H9 (cell line): ENCODE results near the gene CIAO1. TPM values are rescaled to one million over a fixed set of nuclear protein-coding genes. Genes with fewer than 3 reads are reported as not detected.

Source experiments
- DNase-seq: peaks from one replicate; pipeline ENCODE4 v3.0.0-alpha.2; 2017
- H2AFZ ChIP-seq: one replicate; pipeline ENCODE4 v1.6.1; 2013; ENCODE audit warnings: mild to moderate bottlenecking, low read length, control low read depth, moderate library complexity
- H2AK5ac ChIP-seq: 2 replicates; pipeline ENCODE4 v1.6.1; 2013; ENCODE audit warnings: low read length, control low read depth, mixed read lengths; ENCODE audit not compliant: insufficient read length
- H2BK120ac ChIP-seq: one replicate; pipeline ENCODE4 v1.6.1; 2013; ENCODE audit warnings: low read depth, mild to moderate bottlenecking, low read length, control low read depth, inconsistent platforms; ENCODE audit not compliant: poor library complexity, severe bottlenecking
- H2BK12ac ChIP-seq: 2 replicates; pipeline ENCODE4 v1.6.1; 2013; ENCODE audit warnings: low read length, control low read depth, mixed read lengths, low read depth; ENCODE audit not compliant: insufficient read length
- H2BK15ac ChIP-seq: 2 replicates; pipeline ENCODE4 v1.6.1; 2013; ENCODE audit warnings: low read depth, low read length, control low read depth
- H2BK20ac ChIP-seq: one replicate; pipeline ENCODE4 v1.6.1; 2013; ENCODE audit warnings: low read depth, mild to moderate bottlenecking, low read length, control low read depth, inconsistent platforms; ENCODE audit not compliant: poor library complexity, severe bottlenecking
- H2BK5ac ChIP-seq: 2 replicates; pipeline ENCODE4 v1.6.1; 2013; ENCODE audit warnings: low read length, control low read depth, mixed read lengths; ENCODE audit not compliant: insufficient read length
- H3K14ac ChIP-seq: 2 replicates; pipeline ENCODE4 v1.6.1; 2013; ENCODE audit warnings: low read length, control low read depth; ENCODE audit not compliant: insufficient read depth
- H3K18ac ChIP-seq: 2 replicates; pipeline ENCODE4 v1.6.1; 2013; ENCODE audit warnings: low read depth, mild to moderate bottlenecking, mixed read lengths, low read length, control low read depth; ENCODE audit not compliant: insufficient read length
- H3K23ac ChIP-seq: 2 replicates; pipeline ENCODE4 v1.6.1; 2013; ENCODE audit warnings: low read length, control low read depth, mixed read lengths, low read depth; ENCODE audit not compliant: insufficient read length
- H3K23me2 ChIP-seq: 2 replicates; pipeline ENCODE4 v1.6.1; 2013; ENCODE audit warnings: low read depth, mild to moderate bottlenecking, mixed read lengths, low read length, control low read depth; ENCODE audit not compliant: insufficient read length, poor library complexity, severe bottlenecking
- H3K27ac ChIP-seq: 2 replicates; pipeline ENCODE4 v1.5.1; 2013; ENCODE audit warnings: low read length, control low read depth, mixed read lengths, low read depth; ENCODE audit not compliant: insufficient read length
- H3K27me3 ChIP-seq: 2 replicates; pipeline ENCODE4 v1.6.1; 2013; ENCODE audit warnings: low read length, control low read depth, inconsistent platforms; ENCODE audit not compliant: insufficient read depth
- H3K4ac ChIP-seq: 2 replicates; pipeline ENCODE4 v1.6.1; 2013; ENCODE audit warnings: low read depth, mild to moderate bottlenecking, control low read depth, inconsistent platforms, low read length, moderate library complexity
- H3K4me1 ChIP-seq: 2 replicates; pipeline ENCODE4 v1.6.1; 2013; ENCODE audit warnings: low read length, control low read depth, inconsistent platforms; ENCODE audit not compliant: insufficient read depth
- H3K4me2 ChIP-seq: 2 replicates; pipeline ENCODE4 v1.6.1; 2013; ENCODE audit warnings: low read length, control low read depth, mixed read lengths; ENCODE audit not compliant: insufficient read length, insufficient read depth
- H3K56ac ChIP-seq: 2 replicates; pipeline ENCODE4 v1.6.1; 2013; ENCODE audit warnings: low read depth, mild to moderate bottlenecking, mixed read lengths, low read length, control low read depth; ENCODE audit not compliant: insufficient read length
- H3K79me1 ChIP-seq: 2 replicates; pipeline ENCODE4 v1.6.1; 2013; ENCODE audit warnings: low read depth, mild to moderate bottlenecking, moderate library complexity, low read length, control low read depth, inconsistent platforms; ENCODE audit not compliant: insufficient read depth, poor library complexity, severe bottlenecking
- H3K79me2 ChIP-seq: 2 replicates; pipeline ENCODE4 v1.6.1; 2013; ENCODE audit warnings: low read length, control low read depth, inconsistent platforms; ENCODE audit not compliant: insufficient read depth
- H3K9ac ChIP-seq: 2 replicates; pipeline ENCODE4 v1.6.1; 2013; ENCODE audit warnings: low read length, control low read depth, mixed read lengths; ENCODE audit not compliant: insufficient read length; ENCODE audit errors: extremely low read depth
- H3K9me3 ChIP-seq: one replicate; pipeline ENCODE4 v1.6.1; 2013; ENCODE audit warnings: low read depth, low read length, inconsistent platforms; ENCODE audit not compliant: control insufficient read depth
- H3T11ph ChIP-seq: one replicate; pipeline ENCODE4 v1.6.1; 2013; ENCODE audit warnings: mild to moderate bottlenecking, low read length, control low read depth, inconsistent platforms
- H4K20me1 ChIP-seq: one replicate; pipeline ENCODE4 v1.6.1; 2013; ENCODE audit not compliant: control insufficient read depth, insufficient read length, insufficient read depth
- H4K5ac ChIP-seq: 2 replicates; pipeline ENCODE4 v1.6.1; 2013; ENCODE audit warnings: low read depth, mild to moderate bottlenecking, mixed read lengths, low read length, control low read depth; ENCODE audit not compliant: insufficient read length
- H4K8ac ChIP-seq: replicated peaks from 2 replicates; pipeline ENCODE4 v1.6.1; 2013; ENCODE audit warnings: low read length, control low read depth, mixed read lengths, low read depth; ENCODE audit not compliant: insufficient read length
- H4K91ac ChIP-seq: 2 replicates; pipeline ENCODE4 v1.6.1; 2013; ENCODE audit warnings: low read depth, mild to moderate bottlenecking, moderate library complexity, mixed read lengths, low read length, control low read depth; ENCODE audit not compliant: insufficient read length
- H3K27ac Mint-ChIP-seq, 3 experiments: 2 replicates in 2 of 3; 3 replicates in 1 of 3; pipeline ENCODE4 v1.8.0; 2020 to 2021; ENCODE audit warnings: mixed read lengths in 3 of 3, mild to moderate bottlenecking in 1 of 3, moderate library complexity in 1 of 3
- H3K27me3 Mint-ChIP-seq: 2 replicates; pipeline ENCODE4 v1.8.0; 2021; ENCODE audit warnings: low read depth, mild to moderate bottlenecking, moderate library complexity, mixed read lengths
- H3K36me3 Mint-ChIP-seq, 3 experiments: 2 replicates in 2 of 3; 3 replicates in 1 of 3; pipeline ENCODE4 v1.8.0; 2020 to 2021; ENCODE audit warnings: low read depth in 3 of 3, mixed read lengths in 3 of 3; ENCODE audit not compliant: insufficient read depth in 1 of 3
- H3K4me1 Mint-ChIP-seq, 2 experiments: 2 replicates each; pipeline ENCODE4 v1.8.0; 2020; ENCODE audit warnings: mixed read lengths in 2 of 2
- H3K4me3 Mint-ChIP-seq, 2 experiments: 2 replicates in 1 of 2; 3 replicates in 1 of 2; pipeline ENCODE4 v1.8.0; 2020 to 2021; ENCODE audit warnings: mild to moderate bottlenecking in 2 of 2, mixed read lengths in 2 of 2, moderate library complexity in 1 of 2
- H3K9me3 Mint-ChIP-seq, 2 experiments: 2 replicates in 1 of 2; 3 replicates in 1 of 2; pipeline ENCODE4 v1.8.0; 2020; ENCODE audit warnings: mild to moderate bottlenecking in 2 of 2, mixed read lengths in 2 of 2, moderate library complexity in 1 of 2
- CTCF ChIP-seq: fragments of 200-600 bp; sonication (generic); conservative IDR thresholded peaks from 3 replicates; pipeline ENCODE4 v1.8.0; 2021; ENCODE audit warnings: antibody characterized with exemption, mild to moderate bottlenecking
- WGBS: extraction: QIAGEN DNeasy Blood & Tissue Kit; methylation state at CpG from one replicate; pipeline ENCODE4 v1.1.7; 2013; ENCODE audit warnings: missing lambda C conversion rate, low lambda C conversion rate, mixed read lengths; ENCODE audit not compliant: insufficient read length; ENCODE audit errors: extremely low coverage; 5-methylcytosine and 5-hydroxymethylcytosine counted together
- total RNA-seq: library from RNA; stranded (reverse); gene quantifications from 2 replicates; pipeline ENCODE4 v1.2.1, GENCODE V29; 2021

Gene CIAO1
- total RNA-seq, 1 experiment from 2014 or later: 67.6 TPM

DNA sequence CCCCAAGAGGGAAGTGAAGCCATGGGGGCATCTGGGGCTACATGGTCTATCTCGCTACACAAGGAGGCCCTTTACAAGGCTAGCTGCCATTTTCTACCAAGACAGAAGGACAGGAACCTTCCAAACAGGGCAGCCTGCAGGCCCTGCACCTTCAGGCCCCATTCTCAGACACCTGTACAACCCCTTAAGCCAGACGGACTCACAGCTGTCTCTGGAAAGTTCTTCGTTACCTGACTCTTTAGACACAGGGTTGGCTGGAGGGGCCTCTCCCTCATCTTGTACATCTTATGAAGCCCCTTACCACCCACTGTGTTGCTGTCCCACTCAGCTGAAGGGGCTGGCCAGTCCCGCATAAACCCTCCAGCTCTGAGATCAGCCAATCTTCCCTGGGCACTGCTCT is 17.4 kb upstream of the CIAO1 start:
- no peak overlapping the region for H2BK12ac ChIP-seq
- H2BK5ac ChIP-seq: no peak overlapping the region
- no peak overlapping the region for H4K91ac ChIP-seq
- no peaks in the 10 kb centered on the region for H3K27me3 ChIP-seq
- no peak overlapping the region for H3K23ac ChIP-seq
- H2AFZ ChIP-seq: no peak overlapping the region
- no peak overlapping the region for H3K4ac ChIP-seq
- H4K5ac ChIP-seq: no peak overlapping the region
- H3K79me1 ChIP-seq: no peaks in the 10 kb centered on the region
- H2AK5ac ChIP-seq: no peak overlapping the region
- no peak overlapping the region for H3K27ac ChIP-seq
- H3K23me2 ChIP-seq: no peaks in the 10 kb centered on the region
- Mint-ChIP-seq H3K9me3 (no peaks in the 10 kb centered on the region), H3K4me3 (no peak overlapping the region), H3K27me3 (no peaks in the 10 kb centered on the region; the same call in 1 of the 2 replicates), H3K36me3 (peaks cover 4 to 21% (median 13%) of the 10 kb centered on the region in 3 experiments; a peak in 6 of 7 replicates), H3K27ac (peak overlapping the region in 2 of 3 experiments; percentile 36 to 68; a peak in 1 of 7 replicates), H3K4me1 (no peaks in the 10 kb centered on the region; a peak in 1 of 4 replicates)
- no peak overlapping the region for H3K14ac ChIP-seq
- no peak overlapping the region for H3K56ac ChIP-seq
- WGBS: no CpG with 5 or more reads among the region's 4 CpGs
- no peak overlapping the region for H4K8ac ChIP-seq
- no peak overlapping the region for H3K9ac ChIP-seq
- no peak overlapping the region for H2BK20ac ChIP-seq
- H3K9me3 ChIP-seq: no peaks in the 10 kb centered on the region
- no peak overlapping the region for H3K18ac ChIP-seq
- no peaks in the 10 kb centered on the region for H3K79me2 ChIP-seq
- no peaks in the 10 kb centered on the region for H3K4me1 ChIP-seq
- DNase-seq: no peak
- H4K20me1 ChIP-seq: no peaks in the 10 kb centered on the region
- H2BK120ac ChIP-seq: no peak overlapping the region
- H3K4me2 ChIP-seq: no peak overlapping the region
- no peak overlapping the region for H3T11ph ChIP-seq
- H2BK15ac ChIP-seq: no peak overlapping the region
- no peak for TF ChIP-seq CTCF
